22Rv1 (cell line): ENCODE data around the gene SLC7A1.

Experiments
- ZFX ChIP-seq: fragments of 450-650 bp; IDR thresholded peaks from 2 replicates; pipeline ENCODE4 v1.6.1; 2017; ENCODE audit warnings: antibody characterized with exemption, borderline replicate concordance
- TF ChIP-seq, protein P1 (sequence below): fragments of 450-650 bp; IDR thresholded peaks from 2 replicates; pipeline ENCODE4 v1.5.1; 2017; ENCODE audit warnings: mild to moderate bottlenecking

DNA sequence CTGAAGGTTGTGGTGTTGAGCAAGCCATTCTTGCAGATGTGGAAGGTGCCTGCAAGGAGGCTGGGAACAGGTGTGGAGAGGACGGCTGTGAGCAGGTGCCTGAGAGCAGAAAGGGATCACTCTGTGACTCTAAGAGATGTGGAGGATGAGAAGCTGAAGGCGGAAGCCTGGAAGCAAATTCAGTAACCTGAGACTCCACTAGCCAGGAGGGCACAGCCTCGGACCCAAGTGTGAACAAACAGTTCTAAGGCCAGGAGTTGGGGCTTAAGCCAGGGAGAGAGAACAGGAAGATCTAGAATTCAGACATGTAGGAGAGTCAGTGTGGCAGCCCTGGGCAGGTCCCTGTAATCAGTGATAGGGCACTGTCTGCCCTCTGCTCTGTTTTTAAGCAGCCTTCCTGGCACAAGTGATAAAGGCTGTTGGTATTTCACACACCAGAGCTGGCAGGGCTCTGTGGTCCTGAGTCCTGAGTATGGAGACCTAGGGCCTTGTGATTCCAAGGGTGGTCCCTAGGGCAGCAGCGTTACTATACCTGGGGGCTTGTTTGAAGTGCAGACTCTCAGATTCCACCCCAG lies 131.3 kb downstream of the SLC7A1 start:
- no peak for TF ChIP-seq ZFX
- TF ChIP-seq, protein P1, sequence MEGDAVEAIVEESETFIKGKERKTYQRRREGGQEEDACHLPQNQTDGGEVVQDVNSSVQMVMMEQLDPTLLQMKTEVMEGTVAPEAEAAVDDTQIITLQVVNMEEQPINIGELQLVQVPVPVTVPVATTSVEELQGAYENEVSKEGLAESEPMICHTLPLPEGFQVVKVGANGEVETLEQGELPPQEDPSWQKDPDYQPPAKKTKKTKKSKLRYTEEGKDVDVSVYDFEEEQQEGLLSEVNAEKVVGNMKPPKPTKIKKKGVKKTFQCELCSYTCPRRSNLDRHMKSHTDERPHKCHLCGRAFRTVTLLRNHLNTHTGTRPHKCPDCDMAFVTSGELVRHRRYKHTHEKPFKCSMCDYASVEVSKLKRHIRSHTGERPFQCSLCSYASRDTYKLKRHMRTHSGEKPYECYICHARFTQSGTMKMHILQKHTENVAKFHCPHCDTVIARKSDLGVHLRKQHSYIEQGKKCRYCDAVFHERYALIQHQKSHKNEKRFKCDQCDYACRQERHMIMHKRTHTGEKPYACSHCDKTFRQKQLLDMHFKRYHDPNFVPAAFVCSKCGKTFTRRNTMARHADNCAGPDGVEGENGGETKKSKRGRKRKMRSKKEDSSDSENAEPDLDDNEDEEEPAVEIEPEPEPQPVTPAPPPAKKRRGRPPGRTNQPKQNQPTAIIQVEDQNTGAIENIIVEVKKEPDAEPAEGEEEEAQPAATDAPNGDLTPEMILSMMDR, result no peak
